NCI-H2196 (cell line): ENCODE results near the gene ALKBH7.

Experiments used
- DNase-seq: peaks from one replicate; lab custom pipeline; 2025; ENCODE audit not compliant: unreplicated experiment; lab: John Stamatoyannopoulos, UW

ALKBH7 gene

GRCh38 chr19:6364353-6364752 is 8.2 kb upstream of the ALKBH7 start:
- DNase-seq = no peak

GRCh38 chr19:6373096-6373812 is 660 bp downstream of the ALKBH7 start:
- peak; percentile 98 for DNase-seq

GRCh38 chr19:6373813-6374108 is 1.2 kb downstream of the ALKBH7 start:
- DNase-seq = no peak

GRCh38 chr19:6374161-6374709 is 1.6 kb downstream of the ALKBH7 start:
- no peak for DNase-seq

- DNase-seq = no peak
Observed at GRCh38 chr19:6374711-6375410, 2.3 kb downstream of the ALKBH7 start.

GRCh38 chr19:6375411-6376010 is 2.9 kb downstream of the ALKBH7 start, which contains the start of gene PSPN:
PSPN (minus strand) TSS chr19:6375933; CDS start chr19:6375849, 84 bp downstream.
- DNase-seq = no peak

- no peak for DNase-seq
Observed at GRCh38 chr19:6376512-6377190, 4.1 kb downstream of the ALKBH7 start.

GRCh38 chr19:6378041-6378440 is 5.4 kb downstream of the ALKBH7 start:
- no peak for DNase-seq

GRCh38 chr19:6378486-6378885 is 5.9 kb downstream of the ALKBH7 start:
- DNase-seq = no peak

- no peak for DNase-seq
Observed at GRCh38 chr19:6379744-6380143, 7.2 kb downstream of the ALKBH7 start.

- DNase-seq = no peak
Observed at GRCh38 chr19:6381030-6381750, 8.6 kb downstream of the ALKBH7 start.

- no peak for DNase-seq
Observed at GRCh38 chr19:6383188-6383587, 10.6 kb downstream of the ALKBH7 start.

- DNase-seq = no peak
Observed at GRCh38 chr19:6384381-6384780, 11.8 kb downstream of the ALKBH7 start.

GRCh38 chr19:6387372-6387771 is 14.8 kb downstream of the ALKBH7 start:
- DNase-seq = no peak

- no peak for DNase-seq
Observed at GRCh38 chr19:6392221-6393073, 19.9 kb downstream of the ALKBH7 start.

GRCh38 chr19:6393074-6393982 is 20.7 kb downstream of the ALKBH7 start, which contains the start of gene GTF2F1:
GTF2F1 (minus strand) TSS chr19:6393164; CDS start chr19:6392995, 169 bp downstream.
- DNase-seq = peak; percentile 96

- DNase-seq = no peak
Observed at GRCh38 chr19:6393983-6394412, 21.4 kb downstream of the ALKBH7 start.

GRCh38 chr19:6394831-6395230 is 22.2 kb downstream of the ALKBH7 start:
- no peak for DNase-seq

- DNase-seq = no peak
Observed at GRCh38 chr19:6396305-6396704, 23.7 kb downstream of the ALKBH7 start.
